Ramos (cell line): ENCODE results near the gene TXNL4A.

Experiments
- in situ Hi-C: fragments of 300-500 bp; cut with MboI; formaldehyde crosslinking; loops from one replicate; pipeline ENCODE4 v1.14.3; 2022; ENCODE audit warnings: low sequenced_read_pairs; ENCODE audit not compliant: unreplicated experiment

Gene TXNL4A

DNA sequence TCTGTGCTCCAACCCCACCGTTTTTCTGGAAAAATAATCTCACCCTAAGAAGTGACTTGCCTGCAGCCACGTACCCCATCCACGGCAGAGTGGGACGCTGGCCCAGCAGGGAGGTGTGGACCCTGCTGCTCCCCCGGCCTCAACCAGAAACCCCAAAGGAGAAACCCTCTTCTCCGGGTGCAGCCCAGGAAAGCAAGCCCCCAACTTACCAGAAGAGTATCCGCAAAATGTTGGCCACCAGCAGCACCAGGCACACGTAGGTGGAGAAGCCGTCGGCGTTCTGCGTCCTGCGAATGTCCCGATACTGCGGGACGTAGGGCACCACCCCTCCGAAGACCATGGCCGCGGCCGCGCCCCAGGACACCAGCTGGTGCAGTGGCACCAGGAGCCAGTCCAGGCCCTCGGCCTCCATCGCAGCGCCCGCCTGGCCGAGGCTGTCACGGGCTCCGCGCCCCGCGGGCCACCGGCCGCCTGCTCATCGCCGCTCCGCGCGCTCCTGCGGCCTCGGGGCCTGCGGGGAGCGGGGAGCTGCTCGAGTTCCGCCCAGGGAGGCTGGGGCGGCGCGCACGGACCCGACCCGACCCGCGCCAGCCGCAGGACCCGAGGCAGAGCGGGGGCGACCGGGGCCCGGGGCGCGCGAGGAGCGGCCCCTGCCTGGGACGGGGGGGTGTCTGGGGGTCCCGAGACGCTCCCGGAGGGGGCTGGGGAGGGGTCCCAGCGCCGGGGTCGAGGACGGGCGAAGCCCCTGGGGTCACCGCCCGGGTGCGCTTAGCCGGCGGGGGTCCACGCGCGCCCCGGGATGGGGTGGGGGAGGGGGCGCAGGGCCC is 37.6 kb downstream of the TXNL4A start:
- in situ Hi-C loops: no loop called here

- in situ Hi-C loops: no loop called here
These were observed 38.5 kb downstream of the TXNL4A start for GRCh38 chr18:79949697-79950487.

DNA sequence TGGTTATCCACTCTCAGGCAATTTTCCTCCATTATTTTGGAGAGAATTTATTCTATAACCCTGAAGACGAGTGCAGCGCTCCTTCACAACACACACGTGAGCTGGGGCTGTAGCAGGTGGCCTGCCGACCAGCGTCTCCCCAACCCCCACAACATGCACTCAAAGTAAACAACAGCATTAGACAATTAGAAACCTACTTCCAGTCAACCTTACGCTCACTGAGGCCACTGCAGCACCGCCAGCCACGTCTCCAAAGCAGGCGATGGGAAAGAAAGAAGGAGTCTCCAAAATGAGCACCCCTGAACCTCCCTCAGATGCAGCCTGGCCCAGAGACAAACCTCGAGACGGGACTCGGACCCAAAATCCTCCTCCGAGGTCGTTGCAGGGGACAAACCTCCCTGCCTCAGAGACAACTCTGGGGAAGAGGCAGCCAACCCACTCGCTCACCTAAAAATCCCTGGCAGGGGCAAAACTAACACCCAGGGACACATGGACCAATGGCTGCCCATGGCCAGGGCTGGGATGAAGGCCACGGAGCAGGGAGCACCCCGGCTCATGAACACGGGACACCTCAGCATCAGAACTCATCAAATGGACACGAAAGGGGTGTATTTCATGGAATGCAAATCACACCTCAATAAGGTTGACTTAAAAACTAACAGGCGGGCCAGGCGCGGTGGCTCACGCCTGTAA is 39.5 kb downstream of the TXNL4A start:
- in situ Hi-C loops: no loop called here

- in situ Hi-C loops: no loop called here
These were observed 40.3 kb downstream of the TXNL4A start for GRCh38 chr18:79947881-79948610.

- in situ Hi-C loops: no loop called here
These were observed 41.2 kb downstream of the TXNL4A start for GRCh38 chr18:79947054-79947755.

GRCh38 chr18:79945118-79946042 is 43.0 kb downstream of the TXNL4A start:
- in situ Hi-C loops: no loop called here

GRCh38 chr18:79944746-79945117 is 43.6 kb downstream of the TXNL4A start:
- in situ Hi-C loops: no loop called here

DNA sequence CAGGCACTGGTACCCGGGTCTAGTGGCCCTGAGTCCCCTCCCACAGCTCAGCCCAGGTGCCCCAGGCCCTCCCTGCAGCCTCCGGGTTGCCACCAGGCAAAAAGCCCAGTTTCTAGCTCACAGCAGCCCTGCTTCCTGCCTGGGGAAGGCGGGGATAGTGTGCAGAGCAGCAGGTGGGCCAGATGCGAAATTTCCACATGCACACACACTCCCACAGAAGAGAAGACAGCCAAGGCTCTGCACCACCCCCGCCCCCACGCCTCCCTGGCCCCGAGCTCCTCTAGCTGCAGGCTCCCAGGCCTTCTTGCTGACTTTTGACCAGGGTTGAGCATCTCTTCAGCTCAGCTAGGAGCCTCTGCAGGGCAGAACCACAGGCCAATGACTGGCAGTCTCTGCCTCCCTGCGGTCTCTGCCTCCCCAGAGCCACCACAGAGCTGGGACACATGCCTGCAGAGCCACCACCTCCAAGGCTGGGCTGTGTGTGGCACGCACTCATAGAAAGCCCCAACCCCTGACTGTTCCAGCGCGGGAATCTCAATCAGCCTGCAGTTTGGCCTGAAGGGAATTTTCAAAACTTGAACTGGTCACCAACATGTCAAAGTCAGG is 44.1 kb downstream of the TXNL4A start:
- in situ Hi-C loops: no loop called here

DNA sequence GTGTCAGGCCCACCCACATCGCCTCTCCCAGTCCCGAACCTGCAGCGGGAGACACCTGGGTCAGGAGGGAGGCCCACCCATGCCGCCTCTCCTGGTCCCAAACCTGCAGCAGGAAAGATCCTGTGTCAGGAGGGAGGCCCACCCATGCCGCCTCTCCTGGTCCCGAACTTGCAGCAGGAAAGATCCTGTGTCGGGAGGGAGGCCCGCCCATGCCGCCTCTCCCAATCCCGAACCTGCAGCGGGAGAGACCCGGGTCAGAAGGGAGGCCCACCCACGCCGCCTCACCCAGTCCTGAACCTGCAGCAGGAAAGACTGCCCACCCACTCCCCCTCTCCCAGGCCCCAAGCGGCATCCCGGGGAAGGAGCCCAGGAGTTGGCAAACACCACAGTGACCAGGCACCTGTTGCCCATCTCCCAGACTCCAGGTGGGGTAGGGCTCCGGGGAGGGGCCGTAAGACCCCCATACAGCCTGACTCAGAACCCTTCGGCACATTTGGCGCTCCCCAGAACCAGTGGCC is 44.7 kb downstream of the TXNL4A start:
- in situ Hi-C loops: no loop called here

DNA sequence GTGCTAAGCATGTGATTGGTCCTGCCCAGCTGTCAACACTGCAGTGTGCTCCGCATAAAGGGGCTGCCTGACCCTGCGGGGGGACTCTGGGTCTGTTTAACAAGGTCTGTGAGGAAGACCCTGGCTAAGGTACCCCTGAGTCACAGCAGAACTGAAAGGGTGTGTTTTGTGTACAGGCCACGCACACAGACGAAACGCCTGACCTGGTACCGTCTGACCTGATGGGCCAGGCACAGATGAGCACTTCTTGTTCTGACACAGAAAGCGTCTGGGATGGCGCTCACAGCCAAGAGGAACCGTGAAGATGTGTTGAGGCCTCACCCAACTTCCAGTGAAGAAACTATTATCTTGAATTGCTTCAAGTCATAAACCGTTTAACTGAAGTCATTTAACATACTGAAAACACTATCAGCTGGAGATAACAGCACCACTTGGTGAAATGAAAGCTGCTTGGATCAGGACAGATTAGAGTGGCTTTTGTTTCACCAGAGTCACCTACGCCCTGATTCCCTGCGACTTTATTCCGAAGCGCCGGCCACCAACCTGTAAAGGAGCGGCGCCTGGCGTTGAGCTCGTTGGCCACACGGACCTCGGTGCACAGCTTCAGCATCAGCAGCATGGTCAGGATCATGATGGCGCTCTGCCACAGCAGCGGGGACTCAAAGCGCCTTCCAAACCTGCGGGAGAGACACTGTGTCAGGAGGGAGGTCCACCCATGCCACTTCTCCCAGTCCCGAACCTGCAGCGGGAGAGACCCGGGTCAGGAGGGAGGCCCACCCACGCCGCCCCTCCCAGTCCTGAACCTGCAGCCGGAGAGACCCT is 45.4 kb downstream of the TXNL4A start:
- in situ Hi-C loops: no loop called here

- in situ Hi-C loops: no loop called here
These were observed 46.2 kb downstream of the TXNL4A start for GRCh38 chr18:79942211-79942610.

DNA sequence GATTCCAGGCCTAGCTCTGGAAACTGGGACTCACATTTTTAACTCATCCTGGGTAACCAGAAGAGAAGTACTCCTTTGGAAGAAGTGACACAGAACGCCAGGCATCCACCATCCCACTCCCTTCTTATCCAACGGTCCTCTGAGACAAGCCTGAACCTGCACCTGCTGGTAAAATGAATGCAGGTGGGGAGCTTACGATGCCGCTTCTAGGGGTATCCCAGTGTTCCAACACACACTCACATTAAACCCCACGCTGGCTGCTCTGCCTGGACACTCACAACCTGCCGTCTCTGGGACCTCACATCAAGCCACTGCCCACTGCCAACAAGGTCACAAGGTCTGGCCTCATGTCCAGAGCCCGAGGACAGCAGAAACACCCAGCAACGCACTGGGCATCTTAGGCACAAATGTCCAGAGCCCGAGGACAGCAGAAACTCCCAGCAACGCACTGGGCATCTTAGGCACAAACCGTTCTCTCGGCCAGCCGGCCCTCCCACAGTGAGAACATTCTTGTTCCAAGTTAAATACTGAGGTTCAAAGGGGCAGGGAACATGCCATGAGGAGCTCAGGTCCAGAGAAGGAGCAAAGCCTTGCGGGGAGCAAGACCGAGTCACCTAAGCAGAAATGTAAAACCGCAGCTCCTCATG is 46.8 kb downstream of the TXNL4A start:
- in situ Hi-C loops: no loop called here

GRCh38 chr18:79940814-79941472 is 47.4 kb downstream of the TXNL4A start:
- in situ Hi-C loops: no loop called here

DNA sequence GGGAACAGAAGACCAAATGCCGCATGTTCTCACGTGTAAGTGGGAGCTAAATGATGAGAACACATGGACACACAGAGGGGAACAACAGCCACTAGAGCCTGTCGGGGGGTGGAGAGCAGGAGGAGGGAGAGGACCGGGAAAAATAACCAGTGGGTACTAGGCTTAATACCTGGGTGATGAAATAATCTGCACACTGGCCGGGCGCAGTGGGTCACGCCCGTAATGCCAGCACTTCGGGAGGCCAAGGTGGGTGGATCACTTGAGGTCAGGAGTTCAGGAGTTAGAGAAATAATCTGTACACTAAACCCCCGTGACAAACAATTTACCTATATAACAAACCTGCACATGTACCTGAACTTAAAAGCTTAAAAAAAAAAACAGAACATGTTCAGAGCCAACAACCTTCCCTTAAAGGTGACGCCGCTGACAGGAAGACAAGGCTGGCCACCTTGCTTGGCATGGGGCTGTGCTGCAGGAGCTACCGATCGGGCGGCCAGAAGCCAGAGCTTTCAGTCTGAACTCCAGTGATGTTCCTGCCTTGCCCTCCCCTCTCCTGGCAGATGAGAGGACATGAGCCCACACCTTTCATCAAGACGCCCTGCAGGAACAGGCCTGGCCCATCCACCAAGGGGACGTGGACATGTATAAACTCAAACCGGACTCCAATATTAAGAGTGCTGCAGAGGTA is 48.1 kb downstream of the TXNL4A start:
- in situ Hi-C loops: no loop called here

- in situ Hi-C loops: no loop called here
These were observed 49.3 kb downstream of the TXNL4A start for GRCh38 chr18:79939096-79939495.

DNA sequence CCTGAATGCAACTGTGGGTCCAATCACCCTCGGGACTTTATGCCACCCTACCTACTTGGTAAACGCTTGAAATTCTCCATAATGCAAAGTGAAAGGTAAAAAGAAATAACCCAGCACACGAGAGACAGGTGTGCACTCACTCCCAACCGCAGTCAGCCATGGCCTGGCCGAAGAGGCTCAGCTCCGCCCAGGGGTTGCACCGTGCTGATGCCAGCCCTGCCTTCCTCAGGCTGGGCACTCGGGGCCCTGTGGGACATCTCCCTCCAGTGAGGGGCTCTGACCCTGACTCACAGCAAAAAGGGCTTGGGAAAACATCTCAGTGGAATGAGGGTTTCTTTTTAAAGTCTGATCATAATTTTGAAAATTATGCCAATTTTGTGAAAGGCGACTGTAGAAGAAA is 50.2 kb downstream of the TXNL4A start:
- in situ Hi-C loops: no loop called here
